ENCODE results near the gene ARHGAP42.

ARHGAP42 gene

DNA sequence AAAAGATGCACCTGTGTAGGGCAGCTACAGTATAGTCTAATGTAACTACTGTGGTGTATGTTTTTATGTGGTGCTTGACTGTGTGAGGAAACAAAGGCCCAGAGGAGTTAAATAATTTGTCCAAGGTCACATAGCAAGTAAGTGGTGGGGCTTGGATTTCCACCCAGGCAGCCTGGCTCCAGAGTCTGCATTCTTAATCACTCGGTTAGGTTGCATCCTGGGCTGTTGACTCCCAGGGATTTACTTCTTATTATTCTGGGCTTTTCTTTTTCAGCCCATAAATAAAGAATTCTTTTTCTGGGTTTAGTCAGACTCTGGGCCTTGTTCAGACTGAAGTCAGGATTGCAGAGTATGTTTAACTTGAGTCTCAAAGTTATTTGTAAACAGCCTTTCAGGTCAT, 82.1 kb downstream of the ARHGAP42 start:
- Histone ChIP-seq H3K4me2 (ENCODE audit: low read depth, low read length, poor library complexity, severe bottlenecking) (no peak overlapping the region), H3K9me3 (ENCODE audit: insufficient read depth, low read length) (no peaks in the 10 kb centered on the region)

DNA sequence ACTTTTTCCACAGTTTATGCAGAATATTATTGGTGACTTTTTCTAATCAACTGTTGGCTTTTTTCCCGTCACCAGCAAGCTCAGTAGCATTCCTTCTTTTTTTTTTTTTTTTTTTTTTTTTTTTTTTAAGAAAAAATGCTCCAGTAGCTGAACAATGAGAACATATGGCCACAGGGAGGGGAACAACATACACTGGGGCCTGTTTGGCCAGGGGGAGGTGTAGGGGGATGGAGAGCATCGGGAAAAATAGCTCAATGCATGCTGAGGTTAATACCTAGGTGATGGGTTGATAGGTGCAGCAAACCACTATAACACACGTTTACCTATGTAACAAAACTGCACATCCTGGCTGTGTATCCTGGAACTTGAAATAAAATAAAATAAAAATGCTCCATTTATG, 82.5 kb downstream of the ARHGAP42 start:
- Histone ChIP-seq H3K9me2 (replicated peaks; ENCODE audit: insufficient read depth, low read length) (no peaks in the 10 kb centered on the region), H3K79me2 (ENCODE audit: insufficient read depth, low read length) (no peaks in the 10 kb centered on the region), H3F3A (ENCODE audit: insufficient read depth) (no peaks in the 10 kb centered on the region), H2AFZ (ENCODE audit: low read depth, low read length, severe bottlenecking) (no peak overlapping the region), H3K4me2 (ENCODE audit: low read depth, low read length, poor library complexity, severe bottlenecking) (no peak overlapping the region), H3K27ac (ENCODE audit: low read depth, low read length) (no peak overlapping the region), H3K4me3 (ENCODE audit: insufficient read depth, low read length, poor library complexity, severe bottlenecking) (no peak overlapping the region), H3K9ac (ENCODE audit: low read length) (no peak overlapping the region), H3K27me3 (ENCODE audit: low read length) (no peaks in the 10 kb centered on the region), H3K9me3 (ENCODE audit: insufficient read depth, low read length) (no peaks in the 10 kb centered on the region), H3K36me3 (ENCODE audit: low read length) (no peaks in the 10 kb centered on the region), H4K20me1 (ENCODE audit: low read depth, low read length) (no peaks in the 10 kb centered on the region)
- TF ChIP-seq, protein P1, sequence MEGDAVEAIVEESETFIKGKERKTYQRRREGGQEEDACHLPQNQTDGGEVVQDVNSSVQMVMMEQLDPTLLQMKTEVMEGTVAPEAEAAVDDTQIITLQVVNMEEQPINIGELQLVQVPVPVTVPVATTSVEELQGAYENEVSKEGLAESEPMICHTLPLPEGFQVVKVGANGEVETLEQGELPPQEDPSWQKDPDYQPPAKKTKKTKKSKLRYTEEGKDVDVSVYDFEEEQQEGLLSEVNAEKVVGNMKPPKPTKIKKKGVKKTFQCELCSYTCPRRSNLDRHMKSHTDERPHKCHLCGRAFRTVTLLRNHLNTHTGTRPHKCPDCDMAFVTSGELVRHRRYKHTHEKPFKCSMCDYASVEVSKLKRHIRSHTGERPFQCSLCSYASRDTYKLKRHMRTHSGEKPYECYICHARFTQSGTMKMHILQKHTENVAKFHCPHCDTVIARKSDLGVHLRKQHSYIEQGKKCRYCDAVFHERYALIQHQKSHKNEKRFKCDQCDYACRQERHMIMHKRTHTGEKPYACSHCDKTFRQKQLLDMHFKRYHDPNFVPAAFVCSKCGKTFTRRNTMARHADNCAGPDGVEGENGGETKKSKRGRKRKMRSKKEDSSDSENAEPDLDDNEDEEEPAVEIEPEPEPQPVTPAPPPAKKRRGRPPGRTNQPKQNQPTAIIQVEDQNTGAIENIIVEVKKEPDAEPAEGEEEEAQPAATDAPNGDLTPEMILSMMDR (IDR thresholded peaks at IDR 0.05; ENCODE audit: insufficient read depth, low read length, poor library complexity, severe bottlenecking) = no peak
- TF ChIP-seq EZH2phosphoT487 (conservative IDR thresholded peaks at IDR 0.05; ENCODE audit: low read length) = no peak

More for the DNA sequence above, 82.1 kb downstream of the ARHGAP42 start:
- H3K36me3 ChIP-seq (ENCODE audit: low read length) = no peaks in the 10 kb centered on the region
- H4K20me1 ChIP-seq (ENCODE audit: low read depth, low read length) = no peaks in the 10 kb centered on the region
- H3K4me3 ChIP-seq (ENCODE audit: insufficient read depth, low read length, poor library complexity, severe bottlenecking) = no peak overlapping the region
- no peak overlapping the region for H3K9ac ChIP-seq (ENCODE audit: low read length)
- H3K27me3 ChIP-seq (ENCODE audit: low read length) = no peaks in the 10 kb centered on the region
- no peak overlapping the region for H3K27ac ChIP-seq (ENCODE audit: low read depth, low read length)
- TF ChIP-seq, protein P1 (IDR thresholded peaks at IDR 0.05; ENCODE audit: insufficient read depth, low read length, poor library complexity, severe bottlenecking) = no peak
- no peak for TF ChIP-seq EZH2phosphoT487 (conservative IDR thresholded peaks at IDR 0.05; ENCODE audit: low read length)
- H3K9me2 ChIP-seq (replicated peaks; ENCODE audit: insufficient read depth, low read length) = no peaks in the 10 kb centered on the region
- H2AFZ ChIP-seq (ENCODE audit: low read depth, low read length, severe bottlenecking) = no peak overlapping the region
- no peaks in the 10 kb centered on the region for H3F3A ChIP-seq (ENCODE audit: insufficient read depth)
- H3K79me2 ChIP-seq (ENCODE audit: insufficient read depth, low read length) = no peaks in the 10 kb centered on the region

- Histone ChIP-seq H2AFZ (ENCODE audit: low read depth, low read length, severe bottlenecking) (no peak overlapping the region), H3K27me3 (ENCODE audit: low read length) (no peaks in the 10 kb centered on the region), H3K9ac (ENCODE audit: low read length) (no peak overlapping the region), H3K9me2 (replicated peaks; ENCODE audit: insufficient read depth, low read length) (no peaks in the 10 kb centered on the region), H4K20me1 (ENCODE audit: low read depth, low read length) (no peaks in the 10 kb centered on the region), H3K36me3 (ENCODE audit: low read length) (no peaks in the 10 kb centered on the region), H3K4me3 (ENCODE audit: insufficient read depth, low read length, poor library complexity, severe bottlenecking) (no peak overlapping the region), H3F3A (ENCODE audit: insufficient read depth) (no peaks in the 10 kb centered on the region), H3K9me3 (ENCODE audit: insufficient read depth, low read length) (no peaks in the 10 kb centered on the region), H3K4me2 (ENCODE audit: low read depth, low read length, poor library complexity, severe bottlenecking) (no peak overlapping the region), H3K27ac (ENCODE audit: low read depth, low read length) (no peak overlapping the region), H3K79me2 (ENCODE audit: insufficient read depth, low read length) (no peaks in the 10 kb centered on the region)
- TF ChIP-seq, protein P1 (IDR thresholded peaks at IDR 0.05; ENCODE audit: insufficient read depth, low read length, poor library complexity, severe bottlenecking) = no peak
- TF ChIP-seq EZH2phosphoT487 (conservative IDR thresholded peaks at IDR 0.05; ENCODE audit: low read length) = no peak
These were observed 87.0 kb downstream of the ARHGAP42 start for GRCh38 chr11:100774132-100774531.

Data from SU-DHL-6 (cell line).